B cell (primary cell): ENCODE results near the gene EML1. TPM values are rescaled to one million over a fixed set of nuclear protein-coding genes. Genes with fewer than 3 reads are reported as not detected.
A peak's percentile ranks its signal among the peaks of the same experiment; 100 is the strongest.

ENCODE experiments used
- ATAC-seq: fragments of 200-7000 bp; cut with Tn5 transposase; one replicate; pipeline ENCODE4 v1.10.0; 2021; ENCODE audit warnings: low read depth, mild to moderate bottlenecking, moderate number of reproducible peaks, moderate library complexity
- CTCF ChIA-PET: fragments of 350-600 bp; sonication (Branson Sonifier 250); formaldehyde crosslinking; loops from one replicate; lab custom pipeline; 2021; ENCODE audit warnings: antibody characterized with exemption, inconsistent platforms; lab: Charles Lee
- POLR2A ChIA-PET: fragments of 350-600 bp; sonication (Branson Sonifier 250); formaldehyde crosslinking; loops from one replicate; lab custom pipeline; 2021; ENCODE audit warnings: antibody characterized with exemption; lab: Charles Lee
- DNase-seq: peaks from one replicate; pipeline ENCODE4 v3.0.0; 2013
- H2AFZ ChIP-seq: 2 replicates; pipeline ENCODE4 v1.6.1; 2012; ENCODE audit warnings: mild to moderate bottlenecking, low read depth, low read length; ENCODE audit not compliant: insufficient read depth, poor library complexity, severe bottlenecking
- H3K27ac ChIP-seq, 2 donors: 1 replicate in 1 of 2; 2 replicates in 1 of 2; pipeline ENCODE4 v1.5.1; 2012 to 2013; ENCODE audit warnings: low read length in 2 of 2, mild to moderate bottlenecking in 2 of 2, moderate library complexity in 1 of 2
- H3K27me3 ChIP-seq, 4 experiments: fragments of 200-600 bp in 1 of 4; sonication (generic) in 1 of 4; replicated peaks in 1 of 4; 1 replicate in 2 of 4; 2 replicates in 2 of 4; pipeline versions ENCODE4 v1.6.1 to v1.7.0; 2013 to 2016; ENCODE audit warnings: low read length in 3 of 4, mild to moderate bottlenecking in 2 of 4, mixed read lengths in 1 of 4, moderate library complexity in 1 of 4; ENCODE audit not compliant: insufficient read depth in 4 of 4, control insufficient read depth in 3 of 4; ENCODE audit errors: control extremely low read depth in 1 of 4
- H3K36me3 ChIP-seq, 2 experiments: replicated peaks in 1 of 2; 1 replicate in 1 of 2; 2 replicates in 1 of 2; pipeline versions ENCODE4 v1.6.1 to v1.7.1; 2013; ENCODE audit warnings: low read length in 1 of 2; ENCODE audit not compliant: insufficient read depth in 2 of 2, control insufficient read depth in 1 of 2; ENCODE audit errors: control extremely low read depth in 1 of 2, extremely low read depth in 1 of 2
- H3K4me1 ChIP-seq, 2 donors: fragments of 200-600 bp in 1 of 2; sonication (generic) in 1 of 2; 1 replicate in 1 of 2; 2 replicates in 1 of 2; pipeline versions ENCODE4 v1.5.1 to v1.6.1; 2013 to 2017; ENCODE audit warnings: low read length in 2 of 2; ENCODE audit not compliant: control insufficient read depth in 2 of 2, insufficient read depth in 2 of 2
- H3K4me2 ChIP-seq: replicated peaks from 2 replicates; pipeline ENCODE3; 2012; ENCODE audit warnings: mild to moderate bottlenecking, low read depth, low read length; ENCODE audit not compliant: poor library complexity, severe bottlenecking
- H3K4me3 ChIP-seq, 5 experiments: fragments of 200-600 bp in 1 of 5; sonication (generic) in 1 of 5; 1 replicate in 3 of 5; 2 replicates in 2 of 5; pipeline versions ENCODE4 v1.5.1 to v1.7.0; 2011 to 2016; ENCODE audit warnings: low read length in 4 of 5, mild to moderate bottlenecking in 4 of 5, low read depth in 2 of 5, control low read depth in 1 of 5, moderate library complexity in 1 of 5; ENCODE audit not compliant: insufficient read depth in 1 of 5; ENCODE audit errors: control extremely low read depth in 1 of 5, extremely low read depth in 1 of 5
- H3K79me2 ChIP-seq: fragments of 200-600 bp; sonication (generic); one replicate; pipeline ENCODE4 v1.6.0; 2016; ENCODE audit warnings: low read length; ENCODE audit not compliant: control insufficient read depth, insufficient read depth
- H3K9ac ChIP-seq: fragments of 200-600 bp; sonication (generic); 2 replicates; pipeline ENCODE4 v1.6.1; 2017; ENCODE audit warnings: mild to moderate bottlenecking, low read length, moderate library complexity
- H3K9me3 ChIP-seq, 3 donors: one replicate each; pipeline versions ENCODE4 v1.6.1 to v1.7.1; 2013; ENCODE audit warnings: low read length in 2 of 3; ENCODE audit not compliant: control insufficient read depth in 2 of 3, insufficient read depth in 1 of 3; ENCODE audit errors: control extremely low read depth in 1 of 3
- H4K20me1 ChIP-seq: 2 replicates; pipeline ENCODE4 v1.6.0; 2012; ENCODE audit warnings: mild to moderate bottlenecking, low read length; ENCODE audit not compliant: insufficient read depth, control insufficient read depth, poor library complexity, severe bottlenecking
- H3K27ac Mint-ChIP-seq: one replicate; pipeline ENCODE4 v1.8.0; 2021; ENCODE audit warnings: mixed read lengths
- H3K27me3 Mint-ChIP-seq: one replicate; pipeline ENCODE4 v1.8.0; 2021; ENCODE audit warnings: mixed read lengths
- H3K4me1 Mint-ChIP-seq: one replicate; pipeline ENCODE4 v1.8.0; 2021; ENCODE audit warnings: mixed read lengths
- H3K4me3 Mint-ChIP-seq: one replicate; pipeline ENCODE4 v1.8.0; 2021; ENCODE audit warnings: mixed read lengths
- H3K9me3 Mint-ChIP-seq: one replicate; pipeline ENCODE4 v1.8.0; 2022; ENCODE audit warnings: mixed read lengths; ENCODE audit not compliant: insufficient read depth
- CTCF ChIP-seq: fragments of 200-600 bp; IDR thresholded peaks from one replicate; pipeline ENCODE4 v1.8.0; 2022; ENCODE audit warnings: antibody characterized with exemption, mild to moderate bottlenecking
- EZH2 ChIP-seq: IDR thresholded peaks from 2 replicates; pipeline ENCODE4 v1.6.1; 2012; ENCODE audit warnings: borderline replicate concordance, low read depth, mild to moderate bottlenecking, moderate library complexity, low read length; ENCODE audit not compliant: insufficient read depth, poor library complexity, severe bottlenecking
- WGBS: methylation state at CpG from one replicate; pipeline ENCODE4 v1.1.5; 2013; ENCODE audit warnings: missing lambda C conversion rate; ENCODE audit not compliant: insufficient coverage; 5-methylcytosine and 5-hydroxymethylcytosine counted together
- intact Hi-C: fragments of 100-400 bp; cut with micrococcal nuclease; formaldehyde crosslinking; loops from one replicate; pipeline ENCODE4 v1.10.0; 2022
- polyA plus RNA-seq: library from polyadenylated mRNA; depleted of rRNA; stranded (reverse); fragments of >200 nt; gene quantifications from 2 replicates; pipeline ENCODE4 v1.2.3, GENCODE V29; 2012
- total RNA-seq, 2 donors: library from RNA; stranded (reverse); fragments of 120-200 nt in 1 of 2; gene quantifications; 1 replicate in 1 of 2; 2 replicates in 1 of 2; pipeline versions ENCODE4 v1.2.3 to v1.2.4, GENCODE V29; 2013 to 2022

Gene EML1
- total and polyA plus RNA-seq, 2 donors (not counting 1 experiment from before 2014, with no cell fraction given): not detected

GRCh38 chr14:99791476-99792209 lies 1.6 kb upstream of the EML1 start:
- peaks cover 50% of the 10 kb centered on the region for H3K27me3 Mint-ChIP-seq
- WGBS: 94% methylated on average over 12 of the region's 13 CpGs
- Histone ChIP-seq H3K4me1 (peaks cover 3 to 7% of the 10 kb centered on the region in 2 donors), H4K20me1 (no peaks in the 10 kb centered on the region), H3K27ac (no peak overlapping the region), H2AFZ (no peak overlapping the region), H3K4me2 (no peak overlapping the region), H3K36me3 (no peaks in the 10 kb centered on the region), H3K79me2 (no peaks in the 10 kb centered on the region), H3K27me3 (peaks cover 5 to 30% (median 22%) of the 10 kb centered on the region in 4 experiments), H3K9me3 (peaks cover 0 to 3% (median 2%) of the 10 kb centered on the region in 3 donors), H3K9ac (no peak overlapping the region), H3K4me3 (no peak overlapping the region)
- ATAC-seq: no peak
- H3K27ac Mint-ChIP-seq: no peak overlapping the region
- CTCF ChIA-PET: no interaction called here
- TF ChIP-seq CTCF (no peak), EZH2 (no peak)
- peaks cover 6% of the 10 kb centered on the region for H3K4me1 Mint-ChIP-seq
- peak; percentile 6 for DNase-seq
- POLR2A ChIA-PET: no interaction called here
- intact Hi-C loops: no loop called here
- H3K4me3 Mint-ChIP-seq: peak overlapping the region; percentile 73
- H3K9me3 Mint-ChIP-seq: no peaks in the 10 kb centered on the region

- intact Hi-C loops: no loop called here
- H3K4me1 ChIP-seq: peaks cover 3 to 7% of the 10 kb centered on the region in 2 donors
- DNase-seq (no peak), ATAC-seq (no peak)
- no peak overlapping the region for H3K4me2 ChIP-seq
- WGBS: no CpG with 5 or more reads among the region's 6 CpGs
- H3K9me3 ChIP-seq: peaks cover 0 to 3% (median 2%) of the 10 kb centered on the region in 3 donors
- no peak overlapping the region for H2AFZ ChIP-seq
- peaks cover 56% of the 10 kb centered on the region for H3K27me3 Mint-ChIP-seq
- peaks cover 6% of the 10 kb centered on the region for H3K4me1 Mint-ChIP-seq
- peak overlapping the region; percentile 73 for H3K4me3 Mint-ChIP-seq
- H4K20me1 ChIP-seq: no peaks in the 10 kb centered on the region
- no peak overlapping the region for H3K27ac Mint-ChIP-seq
- no peak overlapping the region for H3K27ac ChIP-seq
- no peak overlapping the region for H3K4me3 ChIP-seq
- H3K9me3 Mint-ChIP-seq: no peaks in the 10 kb centered on the region
- TF ChIP-seq CTCF: no peak
- TF ChIP-seq EZH2: no peak
- peaks cover 5 to 36% (median 27%) of the 10 kb centered on the region in 4 experiments for H3K27me3 ChIP-seq
- CTCF ChIA-PET: no interaction called here
- POLR2A ChIA-PET: no interaction called here
- H3K36me3 ChIP-seq: no peaks in the 10 kb centered on the region
- no peak overlapping the region for H3K9ac ChIP-seq
- no peaks in the 10 kb centered on the region for H3K79me2 ChIP-seq
Observed at GRCh38 chr14:99792210-99792535, 1.0 kb upstream of the EML1 start.
